GM12878 (cell line): Measurements from ENCODE around the gene N4BP2L2.

Experiments used
- EP300 ChIP-seq, 2 experiments: fragments of 150-350 bp in 1 of 2; IDR thresholded peaks; 2 replicates each; pipeline ENCODE4 v1.6.1; 2011 to 2012; ENCODE audit warnings: low read depth in 2 of 2, low read length in 2 of 2, borderline replicate concordance in 1 of 2, improper control_type of control experiment in 1 of 2, inconsistent platforms in 1 of 2; ENCODE audit not compliant: control insufficient read depth in 1 of 2
- ESRRA ChIP-seq: IDR thresholded peaks from 2 replicates; pipeline ENCODE4 v1.6.1; 2012; ENCODE audit warnings: mild to moderate bottlenecking, low read length, improper control_type of control experiment
- EZH2 ChIP-seq: IDR thresholded peaks from 2 replicates; pipeline ENCODE4 v1.6.1; 2012; ENCODE audit warnings: low read depth, mild to moderate bottlenecking, control low read depth, inconsistent platforms, low read length, borderline replicate concordance; ENCODE audit not compliant: control insufficient read depth
- FOS ChIP-seq: IDR thresholded peaks from 3 replicates; pipeline ENCODE4 v1.6.1; 2011; ENCODE audit warnings: borderline replicate concordance; ENCODE audit not compliant: insufficient read length; ENCODE audit errors: extremely low read depth
- POLR2A ChIP-seq: IDR thresholded peaks from 2 replicates; pipeline ENCODE4 v1.6.1; 2011; ENCODE audit warnings: low read depth, mild to moderate bottlenecking, low read length
- TF ChIP-seq, protein P1 (sequence below): IDR thresholded peaks from 2 replicates; pipeline ENCODE4 v1.6.1; 2012; ENCODE audit warnings: mild to moderate bottlenecking, low read depth, low read length
- TF ChIP-seq, protein P2 (sequence below): IDR thresholded peaks from 2 replicates; pipeline ENCODE4 v1.6.1; 2011; ENCODE audit warnings: low read depth, low read length, improper control_type of control experiment, borderline replicate concordance
- TF ChIP-seq, protein P3 (sequence below), 3 experiments: IDR thresholded peaks in 2 of 3; conservative IDR thresholded peaks in 1 of 3; 2 replicates each; pipeline ENCODE4 v1.5.1; 2011; ENCODE audit warnings: low read depth in 3 of 3, low read length in 3 of 3, mild to moderate bottlenecking in 3 of 3, control low read depth in 2 of 3, moderate library complexity in 2 of 3, inconsistent platforms in 1 of 3, mixed read lengths in 1 of 3; ENCODE audit not compliant: control insufficient read depth in 2 of 3, insufficient read depth in 1 of 3; ENCODE audit errors: extremely low read depth in 1 of 3

DNA sequence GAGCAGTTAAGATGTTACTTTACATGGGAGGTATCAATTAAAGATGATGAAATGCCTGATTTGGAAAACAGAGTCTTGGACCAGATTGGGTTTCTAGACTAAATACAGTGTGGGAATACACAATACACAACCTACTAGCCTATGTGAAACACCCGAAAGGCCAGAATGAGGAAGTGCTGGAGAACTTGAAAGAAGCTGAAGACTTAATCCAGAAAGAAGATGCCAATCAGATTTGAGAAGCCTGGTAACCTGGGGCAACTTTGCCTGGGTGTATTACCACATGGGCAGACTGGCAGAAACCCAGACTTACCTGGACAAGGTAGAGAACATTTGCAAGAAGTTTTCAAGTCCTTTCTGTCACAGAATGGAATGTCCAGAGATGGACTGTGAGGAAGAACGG is 153.9 kb downstream of the N4BP2L2 start:
- TF ChIP-seq, protein P1, sequence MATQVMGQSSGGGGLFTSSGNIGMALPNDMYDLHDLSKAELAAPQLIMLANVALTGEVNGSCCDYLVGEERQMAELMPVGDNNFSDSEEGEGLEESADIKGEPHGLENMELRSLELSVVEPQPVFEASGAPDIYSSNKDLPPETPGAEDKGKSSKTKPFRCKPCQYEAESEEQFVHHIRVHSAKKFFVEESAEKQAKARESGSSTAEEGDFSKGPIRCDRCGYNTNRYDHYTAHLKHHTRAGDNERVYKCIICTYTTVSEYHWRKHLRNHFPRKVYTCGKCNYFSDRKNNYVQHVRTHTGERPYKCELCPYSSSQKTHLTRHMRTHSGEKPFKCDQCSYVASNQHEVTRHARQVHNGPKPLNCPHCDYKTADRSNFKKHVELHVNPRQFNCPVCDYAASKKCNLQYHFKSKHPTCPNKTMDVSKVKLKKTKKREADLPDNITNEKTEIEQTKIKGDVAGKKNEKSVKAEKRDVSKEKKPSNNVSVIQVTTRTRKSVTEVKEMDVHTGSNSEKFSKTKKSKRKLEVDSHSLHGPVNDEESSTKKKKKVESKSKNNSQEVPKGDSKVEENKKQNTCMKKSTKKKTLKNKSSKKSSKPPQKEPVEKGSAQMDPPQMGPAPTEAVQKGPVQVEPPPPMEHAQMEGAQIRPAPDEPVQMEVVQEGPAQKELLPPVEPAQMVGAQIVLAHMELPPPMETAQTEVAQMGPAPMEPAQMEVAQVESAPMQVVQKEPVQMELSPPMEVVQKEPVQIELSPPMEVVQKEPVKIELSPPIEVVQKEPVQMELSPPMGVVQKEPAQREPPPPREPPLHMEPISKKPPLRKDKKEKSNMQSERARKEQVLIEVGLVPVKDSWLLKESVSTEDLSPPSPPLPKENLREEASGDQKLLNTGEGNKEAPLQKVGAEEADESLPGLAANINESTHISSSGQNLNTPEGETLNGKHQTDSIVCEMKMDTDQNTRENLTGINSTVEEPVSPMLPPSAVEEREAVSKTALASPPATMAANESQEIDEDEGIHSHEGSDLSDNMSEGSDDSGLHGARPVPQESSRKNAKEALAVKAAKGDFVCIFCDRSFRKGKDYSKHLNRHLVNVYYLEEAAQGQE, result no peak
- TF ChIP-seq FOS, result no peak
- TF ChIP-seq ESRRA, result no peak
- TF ChIP-seq, protein P2, sequence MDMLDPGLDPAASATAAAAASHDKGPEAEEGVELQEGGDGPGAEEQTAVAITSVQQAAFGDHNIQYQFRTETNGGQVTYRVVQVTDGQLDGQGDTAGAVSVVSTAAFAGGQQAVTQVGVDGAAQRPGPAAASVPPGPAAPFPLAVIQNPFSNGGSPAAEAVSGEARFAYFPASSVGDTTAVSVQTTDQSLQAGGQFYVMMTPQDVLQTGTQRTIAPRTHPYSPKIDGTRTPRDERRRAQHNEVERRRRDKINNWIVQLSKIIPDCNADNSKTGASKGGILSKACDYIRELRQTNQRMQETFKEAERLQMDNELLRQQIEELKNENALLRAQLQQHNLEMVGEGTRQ, result no peak
- TF ChIP-seq EZH2, result no peak
- TF ChIP-seq EP300 (IDR thresholded peaks at IDR 0.05; ENCODE audit: borderline replicate concordance in 1 of 2, control insufficient read depth in 1 of 2, low read depth in 2 of 2, low read length in 2 of 2), result no peak
- TF ChIP-seq, protein P3, sequence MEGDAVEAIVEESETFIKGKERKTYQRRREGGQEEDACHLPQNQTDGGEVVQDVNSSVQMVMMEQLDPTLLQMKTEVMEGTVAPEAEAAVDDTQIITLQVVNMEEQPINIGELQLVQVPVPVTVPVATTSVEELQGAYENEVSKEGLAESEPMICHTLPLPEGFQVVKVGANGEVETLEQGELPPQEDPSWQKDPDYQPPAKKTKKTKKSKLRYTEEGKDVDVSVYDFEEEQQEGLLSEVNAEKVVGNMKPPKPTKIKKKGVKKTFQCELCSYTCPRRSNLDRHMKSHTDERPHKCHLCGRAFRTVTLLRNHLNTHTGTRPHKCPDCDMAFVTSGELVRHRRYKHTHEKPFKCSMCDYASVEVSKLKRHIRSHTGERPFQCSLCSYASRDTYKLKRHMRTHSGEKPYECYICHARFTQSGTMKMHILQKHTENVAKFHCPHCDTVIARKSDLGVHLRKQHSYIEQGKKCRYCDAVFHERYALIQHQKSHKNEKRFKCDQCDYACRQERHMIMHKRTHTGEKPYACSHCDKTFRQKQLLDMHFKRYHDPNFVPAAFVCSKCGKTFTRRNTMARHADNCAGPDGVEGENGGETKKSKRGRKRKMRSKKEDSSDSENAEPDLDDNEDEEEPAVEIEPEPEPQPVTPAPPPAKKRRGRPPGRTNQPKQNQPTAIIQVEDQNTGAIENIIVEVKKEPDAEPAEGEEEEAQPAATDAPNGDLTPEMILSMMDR (IDR thresholded peaks at IDR 0.05 in 2 of 3, conservative IDR thresholded peaks at IDR 0.05 in 1 of 3; ENCODE audit: control insufficient read depth in 2 of 3, extremely low read depth in 1 of 3, insufficient read depth in 1 of 3, low read depth in 3 of 3, low read length in 3 of 3), result no peak
- TF ChIP-seq POLR2A, result no peak
